Endothelial cell of umbilical vein (primary cell): ENCODE results near the gene CBLB. TPM values are rescaled to one million over a fixed set of nuclear protein-coding genes. Genes with fewer than 3 reads are reported as not detected.

Experiments
- BruUV-seq: library from RNA; stranded (reverse); fragments of 400-500 nt; replicated peaks from 2 replicates; lab custom pipeline; 2021; lab: Mats Ljungman, UMichigan
- CTCF ChIA-PET: fragments of 300-600, 350-600 bp; sonication (Branson Sonifier 250); formaldehyde crosslinking; loops from one replicate; lab custom pipeline; 2021; ENCODE audit warnings: antibody characterized with exemption, inconsistent platforms; lab: Charles Lee
- POLR2A ChIA-PET: fragments of 300-600, 350-600 bp; sonication (Branson Sonifier 250); formaldehyde crosslinking; loops from one replicate; lab custom pipeline; 2021; ENCODE audit warnings: antibody characterized with exemption, inconsistent platforms; lab: Charles Lee
- DNase-seq: peaks from one replicate; pipeline ENCODE4 v3.0.0-alpha.2; 2011; ENCODE audit warnings: low read depth, low spot score
- FAIRE-seq: peaks from 2 replicates; lab custom pipeline; 2011; peaks lifted over from hg19 to GRCh38; lab: Jason Lieb, UNC
- H2AFZ ChIP-seq: 2 replicates; pipeline ENCODE4 v1.6.0; 2012; ENCODE audit warnings: low read depth, low read length, control low read depth, inconsistent platforms
- H3K27ac ChIP-seq: 2 replicates; pipeline ENCODE4 v1.5.1; 2011; ENCODE audit warnings: low read depth, mild to moderate bottlenecking, control low read depth, low read length, moderate library complexity; ENCODE audit not compliant: insufficient read depth
- H3K27me3 ChIP-seq, 2 experiments: 2 replicates each; pipeline versions ENCODE4 v1.6.0 to v1.6.1; 2011; ENCODE audit warnings: low read length in 2 of 2, mixed read lengths in 1 of 2; ENCODE audit not compliant: control insufficient read depth in 2 of 2, insufficient read depth in 2 of 2
- H3K36me3 ChIP-seq, 2 experiments: 2 replicates in 1 of 2; 3 replicates in 1 of 2; pipeline ENCODE4 v1.5.1; 2011; ENCODE audit warnings: low read length in 2 of 2, mild to moderate bottlenecking in 1 of 2, moderate library complexity in 1 of 2; ENCODE audit not compliant: control insufficient read depth in 2 of 2, insufficient read depth in 2 of 2; ENCODE audit errors: extremely low read depth in 1 of 2
- H3K4me1 ChIP-seq: 3 replicates; pipeline ENCODE4 v1.5.1; 2011; ENCODE audit warnings: mild to moderate bottlenecking, low read length; ENCODE audit not compliant: control insufficient read depth, insufficient read depth; ENCODE audit errors: extremely low read depth
- H3K4me2 ChIP-seq: 2 replicates; pipeline ENCODE4 v1.6.1; 2011; ENCODE audit warnings: low read length, control low read depth, mixed read lengths; ENCODE audit not compliant: insufficient read depth
- H3K4me3 ChIP-seq, 3 experiments: fragments of 200-600 bp in 1 of 3; sonication (generic), shearing (Covaris generic) in 1 of 3; replicated peaks in 1 of 3; 2 replicates each; pipeline ENCODE4 v1.5.1; 2011 to 2016; ENCODE audit warnings: control low read depth in 3 of 3, low read length in 3 of 3, mild to moderate bottlenecking in 2 of 3, inconsistent platforms in 1 of 3, low read depth in 1 of 3, moderate library complexity in 1 of 3; ENCODE audit not compliant: insufficient read depth in 1 of 3
- H3K79me2 ChIP-seq: 2 replicates; pipeline ENCODE4 v1.6.0; 2012; ENCODE audit warnings: low read length, inconsistent platforms; ENCODE audit not compliant: control insufficient read depth, insufficient read depth
- H3K9ac ChIP-seq: replicated peaks from 2 replicates; pipeline ENCODE3; 2011; ENCODE audit warnings: low read length, control low read depth; ENCODE audit not compliant: insufficient read depth; ENCODE audit errors: extremely low read depth
- H3K9me1 ChIP-seq: replicated peaks from 3 replicates; pipeline ENCODE4 v1.6.0; 2011; ENCODE audit warnings: mild to moderate bottlenecking, low read length; ENCODE audit not compliant: control insufficient read depth, insufficient read depth; ENCODE audit errors: extremely low read depth
- H3K9me3 ChIP-seq: replicated peaks from 2 replicates; pipeline ENCODE4 v1.5.1; 2012; ENCODE audit warnings: low read length, inconsistent platforms; ENCODE audit not compliant: control insufficient read depth, insufficient read depth
- H4K20me1 ChIP-seq: replicated peaks from 2 replicates; pipeline ENCODE3; 2011; ENCODE audit warnings: mild to moderate bottlenecking, low read length; ENCODE audit not compliant: control insufficient read depth, insufficient read depth; ENCODE audit errors: extremely low read depth
- CTCF ChIP-seq, 2 donors: IDR thresholded peaks; 1 replicate in 1 of 2; 2 replicates in 1 of 2; pipeline ENCODE4 v1.5.1; 2011; ENCODE audit warnings: low read length in 2 of 2, mild to moderate bottlenecking in 2 of 2, moderate library complexity in 2 of 2, control low read depth in 1 of 2, inconsistent platforms in 1 of 2, low read depth in 1 of 2; ENCODE audit not compliant: insufficient read depth in 1 of 2; ENCODE audit errors: extremely low read depth in 1 of 2
- EZH2 ChIP-seq: IDR thresholded peaks from 2 replicates; pipeline ENCODE4 v1.6.1; 2012; ENCODE audit warnings: borderline replicate concordance, low read depth, mild to moderate bottlenecking, moderate library complexity, low read length, inconsistent platforms; ENCODE audit not compliant: severe bottlenecking
- FOS ChIP-seq: IDR thresholded peaks from 2 replicates; pipeline ENCODE4 v1.6.1; 2011; ENCODE audit warnings: mild to moderate bottlenecking, low read length, moderate library complexity, borderline replicate concordance; ENCODE audit not compliant: insufficient read depth
- GATA2 ChIP-seq: IDR thresholded peaks from 2 replicates; pipeline ENCODE4 v1.7.0; 2011; ENCODE audit warnings: low read depth, mild to moderate bottlenecking, moderate library complexity, mixed read lengths, low read length; ENCODE audit not compliant: insufficient read length, insufficient read depth
- JUN ChIP-seq: IDR thresholded peaks from 2 replicates; pipeline ENCODE4 v1.6.1; 2011; ENCODE audit warnings: borderline replicate concordance, low read depth; ENCODE audit not compliant: insufficient read length, insufficient read depth
- MAX ChIP-seq: IDR thresholded peaks from 2 replicates; pipeline ENCODE4 v1.6.1; 2011; ENCODE audit not compliant: insufficient read depth, insufficient read length
- MYC ChIP-seq: IDR thresholded peaks from one replicate; pipeline ENCODE4 v1.6.1; 2011; ENCODE audit warnings: mild to moderate bottlenecking, low read depth, low read length
- POLR2A ChIP-seq: IDR thresholded peaks from 2 replicates; pipeline ENCODE4 v1.6.1; 2012; ENCODE audit warnings: low read depth, mild to moderate bottlenecking, control low read depth, low read length
- POLR2AphosphoS5 ChIP-seq: IDR thresholded peaks from 2 replicates; pipeline ENCODE4 v1.6.1; 2012; ENCODE audit warnings: low read depth, mild to moderate bottlenecking, control low read depth, low read length, moderate library complexity; ENCODE audit not compliant: insufficient read depth
- dilution Hi-C: fragments of 300-500 bp; cut with MboI; formaldehyde crosslinking; loops from one replicate; pipeline ENCODE4 v1.15.0; 2019; ENCODE audit warnings: low sequenced_read_pairs; ENCODE audit not compliant: extremely low pct_ligation_motif_present
- intact Hi-C: fragments of 100-400 bp; cut with micrococcal nuclease; formaldehyde crosslinking; loops from one replicate; pipeline ENCODE4 v1.10.0; 2022
- polyA plus RNA-seq, 4 experiments: library from polyadenylated mRNA; depleted of rRNA in 3 of 4; stranded (reverse) in 3 of 4; unstranded in 1 of 4; fragments of >200 nt; gene quantifications; 2 replicates each; pipeline versions ENCODE4 v1.2.1 to v1.2.3, GENCODE V29; 2011 to 2012; ENCODE audit warnings: missing spikeins in 1 of 4
- total RNA-seq: library from RNA; stranded (reverse); gene quantifications from 2 replicates; pipeline ENCODE4 v1.2.3, GENCODE V29; 2021

The CBLB gene
- total and polyA plus RNA-seq, 2 donors (not counting 3 experiments of a cell fraction or from before 2014, with no cell fraction given) = 17.8 to 39.6 TPM

- no peak for FAIRE-seq
- no peaks in the 10 kb centered on the region for H3K27me3 ChIP-seq
- H3K9me3 ChIP-seq = no peaks in the 10 kb centered on the region
- H3K4me2 ChIP-seq = no peak overlapping the region
- H3K4me3 ChIP-seq = no peak overlapping the region
- no peak for DNase-seq
- H3K27ac ChIP-seq = no peak overlapping the region
- intact Hi-C loops (no loop called here), dilution Hi-C loops (no loop called here)
- TF ChIP-seq FOS (no peak), JUN (no peak), POLR2A (no peak), GATA2 (no peak), CTCF (IDR thresholded peaks at IDR 0.05; ENCODE audit: extremely low read depth in 1 of 2, insufficient read depth in 1 of 2, low read depth in 1 of 2, low read length in 2 of 2) (no peak), MAX (no peak), MYC (no peak), EZH2 (no peak), POLR2AphosphoS5 (no peak)
- H3K9ac ChIP-seq = no peak overlapping the region
- CTCF ChIA-PET = interaction anchor here (1.0 kb wide), 2 partner anchors 918 to 1374 kb away, joined by 3 read pairs; no protein-coding TSS in a partner anchor
- POLR2A ChIA-PET = no interaction called here
- no TSS peak for BruUV-seq
- peaks cover 0 to 6% of the 10 kb centered on the region in 2 experiments for H3K36me3 ChIP-seq
- H3K79me2 ChIP-seq = no peaks in the 10 kb centered on the region
- no peak overlapping the region for H2AFZ ChIP-seq
- H4K20me1 ChIP-seq = no peaks in the 10 kb centered on the region
- no peaks in the 10 kb centered on the region for H3K9me1 ChIP-seq
- no peaks in the 10 kb centered on the region for H3K4me1 ChIP-seq
Observed at GRCh38 chr3:105691053-105691452, 177.8 kb downstream of the CBLB start.
